ENCODE data around the gene FAM237B.

- TF ChIP-seq CTCF (IDR thresholded peaks at IDR 0.05) (no peak), EZH2 (IDR thresholded peaks at IDR 0.05) (no peak), EZH2phosphoT487 (IDR thresholded peaks at IDR 0.05) (no peak)
Observed at GRCh38 chr7:90311175-90311574, 9.9 kb downstream of the FAM237B start.

Data from neural progenitor cell (in vitro differentiated cells).